Activated T-helper 1 cell treated with anti-CD3 and anti-CD28 coated beads, Interleukin-2, amount 50 U/mL, for 16 hours (primary cell): ENCODE results near the gene SOWAHA.

Experiments
- DNase-seq, 2 donors: peaks; one replicate each; pipeline ENCODE4 v3.0.0-alpha.2; 2020; ENCODE audit warnings: low read depth in 1 of 2, low spot score in 1 of 2

The SOWAHA gene

DNA sequence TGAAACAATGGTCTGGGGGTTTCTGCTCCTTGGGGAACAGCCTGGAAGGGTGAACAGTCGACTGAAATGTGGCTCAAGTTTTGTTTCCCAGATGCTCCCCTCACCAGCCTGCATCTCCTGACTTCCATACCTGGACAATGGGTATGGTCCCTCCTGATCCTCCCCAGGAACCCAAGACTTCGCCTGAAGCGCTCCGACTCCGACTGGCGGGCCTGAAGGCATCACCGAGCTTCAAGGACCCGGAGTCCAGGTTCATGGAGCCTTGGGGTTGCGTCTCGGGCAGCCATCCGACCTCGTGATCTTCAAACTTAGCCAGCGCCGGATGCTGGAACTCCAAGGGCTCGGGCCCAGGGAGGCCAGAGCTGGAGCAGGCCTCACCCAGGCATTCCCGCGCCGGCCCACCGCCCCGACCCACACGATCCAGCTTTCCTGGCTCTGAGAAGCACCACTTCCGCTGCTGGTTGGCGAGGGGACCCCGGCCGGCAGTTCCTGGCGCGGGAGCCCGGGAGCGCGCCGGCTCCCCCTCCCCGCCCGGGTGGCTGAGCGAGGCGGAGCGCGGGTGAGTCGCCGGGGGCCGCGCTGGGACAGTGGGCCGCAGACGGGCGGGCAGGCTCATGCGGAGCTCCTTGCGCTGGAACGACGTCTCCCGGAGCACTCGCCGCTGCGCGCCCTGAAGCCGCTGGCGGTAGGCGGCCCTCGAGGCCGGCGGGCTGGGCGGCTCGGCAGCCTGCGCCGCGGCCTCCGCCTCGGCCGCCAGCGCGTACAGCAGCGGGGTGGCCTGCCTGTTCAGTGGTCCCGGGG, 12.1 kb downstream of the SOWAHA start:
- no peak for DNase-seq

GRCh38 chr5:132825834-132826391, 12.8 kb downstream of the SOWAHA start:
- no peak for DNase-seq

GRCh38 chr5:132826424-132827082, 13.5 kb downstream of the SOWAHA start:
- DNase-seq: no peak

- no peak for DNase-seq
These were observed 15.0 kb downstream of the SOWAHA start for GRCh38 chr5:132827943-132828673.

DNA sequence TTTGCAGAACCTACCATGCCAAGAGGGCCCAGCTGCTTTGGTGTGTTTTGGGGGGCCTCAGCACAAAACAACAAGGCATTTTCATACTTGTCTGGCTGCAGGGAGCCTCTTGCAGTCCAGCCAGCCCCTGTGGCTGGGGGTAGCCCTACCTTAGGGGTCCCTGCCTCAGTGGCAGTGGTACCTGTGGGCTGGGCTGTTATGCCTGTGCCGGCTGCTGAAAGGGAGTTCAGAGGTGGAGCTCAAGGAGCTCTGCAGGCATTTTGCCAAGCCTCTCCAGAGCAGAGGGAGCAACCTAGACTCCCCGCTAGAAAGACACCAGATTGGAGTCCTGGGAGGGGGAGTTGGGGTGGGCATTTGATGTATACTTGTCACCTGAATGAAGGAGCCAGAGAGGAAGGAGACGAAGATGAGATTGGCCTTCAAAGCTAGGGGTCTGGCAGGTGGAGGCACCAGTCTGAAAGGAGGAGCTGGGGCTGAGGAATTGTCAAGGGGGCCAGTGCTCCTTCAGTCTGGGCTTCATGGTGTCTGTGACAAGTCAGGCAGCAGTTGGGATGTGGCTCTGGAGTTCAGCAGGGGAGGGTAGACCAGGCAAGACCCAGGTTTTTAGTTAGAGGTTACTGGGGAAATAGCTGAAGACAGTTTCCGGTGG, 15.9 kb downstream of the SOWAHA start:
- DNase-seq: no peak

DNA sequence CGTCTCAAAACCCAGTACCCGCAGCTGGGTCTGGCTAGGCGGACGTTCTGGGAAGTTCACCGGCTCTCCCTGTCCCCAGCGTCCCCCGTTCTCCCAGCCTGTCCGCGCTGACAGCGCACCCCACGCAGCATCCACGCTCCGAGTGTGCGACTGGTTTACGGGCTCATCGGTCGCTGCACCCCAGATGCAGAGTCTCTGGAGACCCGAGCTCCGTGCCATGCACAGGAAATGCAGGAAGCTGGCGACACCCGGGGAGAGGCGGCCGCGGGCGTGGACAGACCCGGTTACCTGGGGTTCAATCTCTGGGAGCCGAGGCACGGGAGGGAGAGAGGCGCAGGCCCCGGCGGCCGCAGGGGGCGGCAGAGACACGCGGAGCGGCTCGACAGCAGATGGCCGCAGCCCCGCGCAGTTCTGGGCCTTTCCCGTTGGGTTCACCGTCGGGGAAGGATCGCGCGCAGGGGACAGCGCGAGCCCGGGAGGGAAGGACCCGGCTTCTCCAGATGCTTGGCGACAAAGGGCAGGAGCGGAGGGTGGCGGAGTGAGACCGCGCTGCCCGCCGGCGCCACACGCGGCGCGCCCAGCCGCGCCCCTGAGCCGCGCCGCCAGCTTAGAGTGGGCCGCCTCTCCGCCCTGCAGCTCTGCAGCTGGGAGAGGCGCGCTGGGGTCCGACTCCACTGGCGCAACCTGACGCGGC, 16.8 kb downstream of the SOWAHA start:
- DNase-seq: peak; percentile 33 to 58

DNA sequence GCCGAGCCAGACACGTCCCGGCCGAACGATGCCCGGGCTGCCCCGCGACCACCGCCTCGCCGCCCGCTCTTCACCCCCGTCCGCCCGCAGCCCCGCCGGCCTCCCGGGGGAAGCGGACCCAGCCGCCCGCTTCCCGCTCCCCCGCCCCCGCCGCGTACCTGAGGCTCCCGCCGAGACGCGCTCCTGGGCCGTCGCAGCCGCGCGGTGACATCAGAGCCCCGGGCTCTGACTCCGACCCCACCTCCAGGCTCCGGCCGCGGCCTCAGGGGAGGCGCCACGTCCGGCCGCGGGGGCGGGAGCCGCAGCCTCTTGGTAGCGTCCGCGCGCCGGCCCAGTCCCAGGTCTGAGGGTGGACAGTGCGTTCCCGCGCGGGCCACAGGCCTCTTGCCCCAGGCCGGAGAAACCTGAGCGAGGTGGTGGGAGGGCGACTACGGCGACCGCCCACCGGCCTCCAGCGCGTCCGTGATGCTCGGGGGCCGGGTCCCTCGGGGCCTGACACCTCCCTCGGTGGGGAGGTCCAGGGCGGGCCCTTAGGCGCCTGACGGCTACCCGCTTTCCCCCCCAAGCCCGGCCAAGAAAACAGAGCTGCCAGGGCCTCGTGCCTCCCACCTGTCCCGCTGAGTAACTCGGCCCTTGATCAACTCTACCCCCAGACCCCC, 17.5 kb downstream of the SOWAHA start, which contains the start of gene SHROOM1:
Gene SHROOM1, minus strand, starts transcription at position 212 of the 659 bp plus-strand sequence. CDS start 4,507 bp downstream, outside the sequence.
- DNase-seq: no peak

DNA sequence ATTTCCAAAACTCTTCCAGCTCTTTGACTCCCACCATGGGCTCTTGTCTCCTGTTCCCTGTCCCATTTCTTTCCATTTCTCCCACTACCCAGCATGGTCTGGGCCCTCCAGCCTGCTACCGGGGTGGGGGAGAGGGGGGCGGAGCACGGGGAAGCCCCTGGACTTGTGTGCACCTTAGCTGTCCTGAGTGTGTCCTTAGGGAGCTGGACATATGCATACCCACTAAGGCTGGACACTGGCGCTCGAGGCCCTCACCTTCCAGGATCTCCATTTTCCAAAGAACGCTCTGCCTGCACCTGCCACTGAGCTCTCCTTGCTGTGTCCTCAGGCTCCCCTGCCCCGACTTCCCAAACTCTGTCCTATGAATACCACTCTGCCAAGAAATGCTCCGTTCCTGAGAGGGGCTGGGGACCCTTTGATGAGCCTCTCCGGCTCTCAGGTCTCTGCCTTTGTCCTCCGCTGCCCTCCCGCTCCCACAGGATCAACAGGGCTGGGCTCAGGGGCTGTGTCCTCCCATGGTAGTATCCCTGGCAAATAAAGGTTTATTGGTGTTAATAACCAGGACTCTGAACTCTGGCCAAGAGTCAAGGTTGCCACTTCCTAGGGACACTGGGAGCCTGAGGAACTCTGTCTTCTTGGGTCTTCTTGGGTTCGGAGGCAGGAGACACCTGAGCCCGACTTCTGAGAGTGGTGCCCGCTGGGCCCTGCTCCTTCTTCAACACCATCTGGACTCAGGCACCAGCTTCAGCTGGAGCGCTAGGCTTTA, 18.2 kb downstream of the SOWAHA start:
- DNase-seq: no peak

- no peak for DNase-seq
These were observed 19.5 kb downstream of the SOWAHA start for GRCh38 chr5:132832612-132833011.

DNA sequence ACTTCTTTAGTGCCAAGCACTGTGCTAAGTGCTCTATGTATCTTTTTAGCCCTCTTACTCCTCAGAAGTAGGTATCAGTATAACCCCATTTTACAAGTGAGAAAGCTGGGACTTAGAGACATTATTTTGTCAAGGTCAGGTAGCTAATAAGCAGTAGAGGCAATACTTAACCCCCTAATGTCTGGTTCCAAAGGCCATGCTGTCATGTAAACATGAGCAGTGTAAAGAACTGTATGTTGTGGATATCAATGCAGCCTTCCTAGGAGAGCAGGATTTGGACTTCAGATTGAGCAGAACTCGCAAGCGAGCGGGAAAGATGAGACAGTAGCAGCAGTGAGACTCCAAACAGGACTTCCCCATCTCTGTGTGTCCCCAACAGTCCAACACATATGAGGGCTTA, 21.0 kb downstream of the SOWAHA start:
- no peak for DNase-seq

DNA sequence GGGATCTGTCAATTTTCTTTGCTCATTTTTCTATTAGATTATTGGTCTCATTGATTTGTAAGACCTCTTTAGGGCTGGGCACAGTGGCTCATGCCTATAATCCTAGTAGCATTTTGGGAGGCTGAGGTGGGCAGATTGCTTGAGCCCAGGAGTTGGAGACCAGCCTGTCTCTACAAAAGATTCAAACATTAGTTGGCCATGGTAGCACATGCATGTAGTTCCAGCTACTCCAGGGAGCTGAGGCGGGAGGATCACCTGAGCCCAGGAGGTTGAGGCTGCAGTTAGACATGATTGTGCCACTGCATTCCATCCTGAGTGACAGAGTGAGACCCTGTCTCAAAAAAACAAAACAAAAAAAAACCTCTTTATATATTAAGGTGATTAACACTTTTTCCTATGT, 23.8 kb downstream of the SOWAHA start:
- no peak for DNase-seq

GRCh38 chr5:132837868-132838267, 24.8 kb downstream of the SOWAHA start:
- no peak for DNase-seq

DNA sequence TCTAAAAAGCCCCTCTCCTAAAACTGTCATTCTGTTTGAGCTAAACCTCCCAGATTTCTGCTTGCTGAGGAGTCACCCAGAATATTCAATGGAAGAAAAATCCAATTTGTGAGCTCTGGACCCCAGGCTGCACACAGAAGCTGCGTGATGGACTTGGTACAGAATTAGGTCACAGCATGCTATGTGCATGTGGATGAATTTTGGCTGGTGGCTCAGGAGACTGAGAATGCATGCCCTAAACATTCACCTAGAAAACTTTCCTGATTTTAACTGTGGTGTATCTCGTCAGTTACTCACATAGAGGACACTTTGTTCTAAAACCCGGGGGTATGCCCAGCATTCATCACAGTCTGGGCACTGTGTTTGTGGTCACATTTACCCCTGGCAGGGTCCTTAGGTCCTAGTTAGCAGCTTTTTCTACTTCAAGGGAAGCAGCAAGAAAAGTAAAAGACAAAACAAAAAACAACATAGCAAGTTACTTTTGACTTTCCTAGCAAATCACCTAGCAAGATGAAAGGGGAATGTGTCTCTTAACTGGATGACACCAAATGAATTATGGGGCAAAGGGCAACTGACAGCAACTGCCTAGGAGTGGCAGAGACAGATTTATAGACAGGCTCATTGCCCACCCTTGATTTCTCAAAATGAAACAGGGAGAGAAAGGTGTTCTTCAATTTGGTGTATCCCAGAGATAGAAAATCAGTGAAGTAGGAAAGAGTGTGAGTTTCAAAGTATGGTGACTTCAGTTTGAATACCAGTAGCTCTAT, 25.6 kb downstream of the SOWAHA start:
- no peak for DNase-seq

DNA sequence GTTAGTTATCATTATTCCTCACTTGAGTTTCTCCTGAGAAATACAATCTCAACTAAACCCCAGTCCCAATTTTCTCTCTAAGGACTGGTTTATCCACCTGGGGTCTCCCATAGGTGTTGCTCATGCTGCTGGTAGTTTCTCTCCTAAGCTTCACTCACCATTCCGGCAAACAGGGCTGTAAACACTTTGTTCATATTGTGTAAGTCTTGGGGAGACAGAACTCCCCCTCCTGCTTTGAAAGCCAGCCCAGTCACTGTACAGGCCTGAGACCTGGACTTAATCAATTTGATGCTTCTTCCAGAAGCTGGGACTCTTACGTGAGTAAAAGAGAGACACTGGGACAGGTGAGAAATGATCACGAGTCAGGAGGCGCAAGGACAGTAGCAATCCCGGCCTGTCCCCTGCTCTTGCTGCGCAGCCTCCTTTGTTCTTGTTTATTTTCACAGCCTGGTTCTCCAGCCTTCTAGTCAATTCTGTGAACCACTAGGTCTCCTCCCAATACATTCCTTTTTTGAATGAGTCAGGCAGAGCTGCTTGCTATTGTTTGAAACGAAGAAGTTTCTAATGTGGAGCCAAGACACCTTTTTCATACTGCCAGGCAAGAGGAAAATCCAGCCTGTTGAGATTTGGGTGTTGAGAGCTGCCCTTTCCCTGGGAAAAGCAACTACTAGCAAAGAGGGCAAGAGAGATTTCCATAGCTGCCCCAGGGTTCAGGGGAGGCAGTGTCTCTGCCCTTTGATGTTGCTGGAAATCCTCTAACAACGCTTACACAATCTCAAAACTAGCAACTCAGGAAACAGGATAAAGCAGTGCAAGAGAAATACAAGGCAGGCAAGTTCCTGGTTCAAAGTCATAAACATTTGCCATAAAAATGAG, 26.6 kb downstream of the SOWAHA start:
- DNase-seq: no peak

DNA sequence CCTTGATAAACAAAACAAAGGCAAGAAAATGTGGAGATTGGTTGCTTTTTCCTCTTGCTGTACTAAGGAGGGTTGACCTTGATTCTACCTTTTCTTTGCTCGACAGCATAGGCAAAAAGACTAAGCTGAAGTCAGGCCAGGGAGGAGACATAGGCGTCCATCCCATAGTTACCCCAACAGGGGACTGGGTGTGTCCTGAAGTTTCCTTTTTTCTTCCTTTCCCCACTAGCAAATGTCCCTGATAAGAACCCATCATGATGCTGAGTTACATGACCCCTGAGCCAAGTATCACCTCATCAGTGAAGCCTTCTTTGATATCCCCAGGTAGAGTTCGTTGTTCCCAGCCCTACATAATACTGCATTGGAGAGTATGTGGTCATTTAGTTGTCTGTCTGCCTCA, 27.2 kb downstream of the SOWAHA start:
- no peak for DNase-seq

GRCh38 chr5:132840896-132841295, 27.8 kb downstream of the SOWAHA start:
- no peak for DNase-seq

DNA sequence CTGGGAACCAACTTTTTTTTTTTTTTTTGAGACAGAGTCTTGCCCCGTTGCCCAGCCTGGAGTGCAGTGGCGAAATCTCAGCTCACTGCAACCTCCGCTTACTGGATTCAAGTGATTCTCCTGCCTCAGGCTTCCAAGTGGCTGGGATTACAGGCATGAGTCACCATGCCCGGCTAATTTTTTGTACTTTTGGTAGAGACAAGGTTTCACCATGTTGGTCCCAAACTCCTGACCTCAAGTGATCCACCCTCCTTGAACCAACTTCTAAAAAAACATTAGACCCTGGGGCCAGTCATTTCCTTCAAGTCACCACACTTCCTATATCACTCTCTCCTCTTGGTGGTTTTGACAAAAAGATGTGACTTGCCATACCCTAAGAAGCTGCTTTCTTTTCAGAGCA, 28.2 kb downstream of the SOWAHA start:
- no peak for DNase-seq

DNA sequence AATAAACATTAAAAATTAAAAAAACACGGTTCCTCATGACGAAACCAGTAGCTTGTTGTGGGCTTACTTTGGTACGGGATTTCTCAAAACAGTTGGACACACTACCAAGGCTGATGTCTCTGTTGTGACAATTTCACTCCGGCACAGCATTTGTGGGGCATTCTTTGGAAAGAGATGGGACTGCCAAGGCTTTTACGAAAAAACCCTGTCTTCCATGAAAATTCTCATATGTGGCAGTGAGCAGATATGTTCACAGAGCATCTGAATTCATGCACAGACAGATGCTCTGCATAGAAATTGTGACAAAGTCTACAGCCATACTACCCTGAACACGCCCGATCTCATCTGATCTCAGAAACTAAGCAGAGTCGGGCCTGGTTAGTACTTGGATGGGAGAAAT, 35.2 kb downstream of the SOWAHA start:
- no peak for DNase-seq
